WTC11 (cell line): ENCODE measurements around the gene COMTD1.
"Not testable (repeated sequence)": the region's sequence is repeated elsewhere in the genome, so short reads cannot be mapped to it uniquely, and the experiment has no call there.

Experiments
- EMX1 ChIP-seq: fragments of 250-450 bp; sonication (Bioruptor Pico); IDR thresholded peaks from 2 replicates; pipeline ENCODE4 v1.8.0; 2021; ENCODE audit warnings: mild to moderate bottlenecking
- TF ChIP-seq, protein P1 (sequence below): sonication (generic); formaldehyde crosslinking; IDR thresholded peaks from 2 replicates; pipeline ENCODE4 v1.8.1; 2022; ENCODE audit warnings: low read depth, missing genetic modification reagents, borderline replicate concordance
- TF ChIP-seq, protein P2 (sequence below): sonication (generic); formaldehyde crosslinking; IDR thresholded peaks from 2 replicates; pipeline ENCODE4 v1.8.1; 2023; ENCODE audit warnings: mild to moderate bottlenecking, missing genetic modification reagents, moderate library complexity
- TF ChIP-seq, protein P3 (sequence below): sonication (generic); formaldehyde crosslinking; IDR thresholded peaks from 2 replicates; pipeline ENCODE4 v1.8.1; 2022; ENCODE audit warnings: mild to moderate bottlenecking, missing genetic modification reagents, moderate library complexity, borderline replicate concordance
- TF ChIP-seq, protein P4 (sequence below): sonication (generic); formaldehyde crosslinking; IDR thresholded peaks from 2 replicates; pipeline ENCODE4 v1.8.0; 2022; ENCODE audit warnings: mild to moderate bottlenecking, missing genetic modification reagents
- TF ChIP-seq, protein P5 (sequence below): fragments of 200-600 bp; IDR thresholded peaks from 2 replicates; pipeline ENCODE4 v1.8.0; 2022; ENCODE audit warnings: antibody characterized with exemption

DNA sequence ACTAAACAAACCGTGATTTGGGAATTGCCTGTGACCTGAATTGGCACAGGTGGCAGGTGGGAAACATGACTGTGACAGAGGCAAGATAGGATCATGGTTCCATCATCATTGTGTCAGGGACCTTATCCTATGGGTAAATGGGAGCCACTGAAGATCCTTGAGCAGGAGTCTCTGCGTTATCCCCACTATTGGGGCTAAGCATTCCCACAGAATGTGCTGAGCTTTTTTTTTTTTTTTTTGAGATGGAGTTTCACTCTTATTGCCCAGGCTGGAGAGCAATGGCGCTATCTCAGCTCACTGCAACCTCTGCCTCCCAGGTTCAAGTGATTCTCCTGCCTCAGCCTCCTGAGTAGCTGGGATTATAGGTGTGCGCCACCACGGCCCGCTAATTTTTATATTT is 35.8 kb downstream of the COMTD1 start:
- TF ChIP-seq, protein P1, sequence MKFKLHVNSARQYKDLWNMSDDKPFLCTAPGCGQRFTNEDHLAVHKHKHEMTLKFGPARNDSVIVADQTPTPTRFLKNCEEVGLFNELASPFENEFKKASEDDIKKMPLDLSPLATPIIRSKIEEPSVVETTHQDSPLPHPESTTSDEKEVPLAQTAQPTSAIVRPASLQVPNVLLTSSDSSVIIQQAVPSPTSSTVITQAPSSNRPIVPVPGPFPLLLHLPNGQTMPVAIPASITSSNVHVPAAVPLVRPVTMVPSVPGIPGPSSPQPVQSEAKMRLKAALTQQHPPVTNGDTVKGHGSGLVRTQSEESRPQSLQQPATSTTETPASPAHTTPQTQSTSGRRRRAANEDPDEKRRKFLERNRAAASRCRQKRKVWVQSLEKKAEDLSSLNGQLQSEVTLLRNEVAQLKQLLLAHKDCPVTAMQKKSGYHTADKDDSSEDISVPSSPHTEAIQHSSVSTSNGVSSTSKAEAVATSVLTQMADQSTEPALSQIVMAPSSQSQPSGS (CRISPR knock-in tag), result not testable (repeated sequence)
- TF ChIP-seq, protein P2, sequence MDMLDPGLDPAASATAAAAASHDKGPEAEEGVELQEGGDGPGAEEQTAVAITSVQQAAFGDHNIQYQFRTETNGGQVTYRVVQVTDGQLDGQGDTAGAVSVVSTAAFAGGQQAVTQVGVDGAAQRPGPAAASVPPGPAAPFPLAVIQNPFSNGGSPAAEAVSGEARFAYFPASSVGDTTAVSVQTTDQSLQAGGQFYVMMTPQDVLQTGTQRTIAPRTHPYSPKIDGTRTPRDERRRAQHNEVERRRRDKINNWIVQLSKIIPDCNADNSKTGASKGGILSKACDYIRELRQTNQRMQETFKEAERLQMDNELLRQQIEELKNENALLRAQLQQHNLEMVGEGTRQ (CRISPR knock-in tag), result not testable (repeated sequence)
- TF ChIP-seq, protein P3, sequence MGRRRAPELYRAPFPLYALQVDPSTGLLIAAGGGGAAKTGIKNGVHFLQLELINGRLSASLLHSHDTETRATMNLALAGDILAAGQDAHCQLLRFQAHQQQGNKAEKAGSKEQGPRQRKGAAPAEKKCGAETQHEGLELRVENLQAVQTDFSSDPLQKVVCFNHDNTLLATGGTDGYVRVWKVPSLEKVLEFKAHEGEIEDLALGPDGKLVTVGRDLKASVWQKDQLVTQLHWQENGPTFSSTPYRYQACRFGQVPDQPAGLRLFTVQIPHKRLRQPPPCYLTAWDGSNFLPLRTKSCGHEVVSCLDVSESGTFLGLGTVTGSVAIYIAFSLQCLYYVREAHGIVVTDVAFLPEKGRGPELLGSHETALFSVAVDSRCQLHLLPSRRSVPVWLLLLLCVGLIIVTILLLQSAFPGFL (CRISPR knock-in tag), result not testable (repeated sequence)
- TF ChIP-seq, protein P4, sequence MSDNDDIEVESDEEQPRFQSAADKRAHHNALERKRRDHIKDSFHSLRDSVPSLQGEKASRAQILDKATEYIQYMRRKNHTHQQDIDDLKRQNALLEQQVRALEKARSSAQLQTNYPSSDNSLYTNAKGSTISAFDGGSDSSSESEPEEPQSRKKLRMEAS, result not testable (repeated sequence)
- TF ChIP-seq, protein P5, sequence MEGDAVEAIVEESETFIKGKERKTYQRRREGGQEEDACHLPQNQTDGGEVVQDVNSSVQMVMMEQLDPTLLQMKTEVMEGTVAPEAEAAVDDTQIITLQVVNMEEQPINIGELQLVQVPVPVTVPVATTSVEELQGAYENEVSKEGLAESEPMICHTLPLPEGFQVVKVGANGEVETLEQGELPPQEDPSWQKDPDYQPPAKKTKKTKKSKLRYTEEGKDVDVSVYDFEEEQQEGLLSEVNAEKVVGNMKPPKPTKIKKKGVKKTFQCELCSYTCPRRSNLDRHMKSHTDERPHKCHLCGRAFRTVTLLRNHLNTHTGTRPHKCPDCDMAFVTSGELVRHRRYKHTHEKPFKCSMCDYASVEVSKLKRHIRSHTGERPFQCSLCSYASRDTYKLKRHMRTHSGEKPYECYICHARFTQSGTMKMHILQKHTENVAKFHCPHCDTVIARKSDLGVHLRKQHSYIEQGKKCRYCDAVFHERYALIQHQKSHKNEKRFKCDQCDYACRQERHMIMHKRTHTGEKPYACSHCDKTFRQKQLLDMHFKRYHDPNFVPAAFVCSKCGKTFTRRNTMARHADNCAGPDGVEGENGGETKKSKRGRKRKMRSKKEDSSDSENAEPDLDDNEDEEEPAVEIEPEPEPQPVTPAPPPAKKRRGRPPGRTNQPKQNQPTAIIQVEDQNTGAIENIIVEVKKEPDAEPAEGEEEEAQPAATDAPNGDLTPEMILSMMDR, result not testable (repeated sequence)
- TF ChIP-seq EMX1, result not testable (repeated sequence)
